B cell (primary cell): Measurements from ENCODE around the gene NRDE2. TPM values are rescaled to one million over a fixed set of nuclear protein-coding genes. Genes with fewer than 3 reads are reported as not detected.

Source experiments
- ATAC-seq: fragments of 200-7000 bp; cut with Tn5 transposase; one replicate; pipeline ENCODE4 v1.10.0; 2021; ENCODE audit warnings: low read depth, mild to moderate bottlenecking, moderate number of reproducible peaks, moderate library complexity
- CTCF ChIA-PET: fragments of 350-600 bp; sonication (Branson Sonifier 250); formaldehyde crosslinking; loops from one replicate; lab custom pipeline; 2021; ENCODE audit warnings: antibody characterized with exemption, inconsistent platforms; lab: Charles Lee
- POLR2A ChIA-PET: fragments of 350-600 bp; sonication (Branson Sonifier 250); formaldehyde crosslinking; loops from one replicate; lab custom pipeline; 2021; ENCODE audit warnings: antibody characterized with exemption; lab: Charles Lee
- DNase-seq: peaks from one replicate; pipeline ENCODE4 v3.0.0; 2013
- H2AFZ ChIP-seq: 2 replicates; pipeline ENCODE4 v1.6.1; 2012; ENCODE audit warnings: mild to moderate bottlenecking, low read depth, low read length; ENCODE audit not compliant: insufficient read depth, poor library complexity, severe bottlenecking
- H3K27ac ChIP-seq, 2 donors: 1 replicate in 1 of 2; 2 replicates in 1 of 2; pipeline ENCODE4 v1.5.1; 2012 to 2013; ENCODE audit warnings: low read length in 2 of 2, mild to moderate bottlenecking in 2 of 2, moderate library complexity in 1 of 2
- H3K27me3 ChIP-seq, 4 experiments: fragments of 200-600 bp in 1 of 4; sonication (generic) in 1 of 4; replicated peaks in 1 of 4; 1 replicate in 2 of 4; 2 replicates in 2 of 4; pipeline versions ENCODE4 v1.6.1 to v1.7.0; 2013 to 2016; ENCODE audit warnings: low read length in 3 of 4, mild to moderate bottlenecking in 2 of 4, mixed read lengths in 1 of 4, moderate library complexity in 1 of 4; ENCODE audit not compliant: insufficient read depth in 4 of 4, control insufficient read depth in 3 of 4; ENCODE audit errors: control extremely low read depth in 1 of 4
- H3K36me3 ChIP-seq, 2 experiments: replicated peaks in 1 of 2; 1 replicate in 1 of 2; 2 replicates in 1 of 2; pipeline versions ENCODE4 v1.6.1 to v1.7.1; 2013; ENCODE audit warnings: low read length in 1 of 2; ENCODE audit not compliant: insufficient read depth in 2 of 2, control insufficient read depth in 1 of 2; ENCODE audit errors: control extremely low read depth in 1 of 2, extremely low read depth in 1 of 2
- H3K4me1 ChIP-seq, 2 donors: fragments of 200-600 bp in 1 of 2; sonication (generic) in 1 of 2; 1 replicate in 1 of 2; 2 replicates in 1 of 2; pipeline versions ENCODE4 v1.5.1 to v1.6.1; 2013 to 2017; ENCODE audit warnings: low read length in 2 of 2; ENCODE audit not compliant: control insufficient read depth in 2 of 2, insufficient read depth in 2 of 2
- H3K4me2 ChIP-seq: replicated peaks from 2 replicates; pipeline ENCODE3; 2012; ENCODE audit warnings: mild to moderate bottlenecking, low read depth, low read length; ENCODE audit not compliant: poor library complexity, severe bottlenecking
- H3K4me3 ChIP-seq, 5 experiments: fragments of 200-600 bp in 1 of 5; sonication (generic) in 1 of 5; 1 replicate in 3 of 5; 2 replicates in 2 of 5; pipeline versions ENCODE4 v1.5.1 to v1.7.0; 2011 to 2016; ENCODE audit warnings: low read length in 4 of 5, mild to moderate bottlenecking in 4 of 5, low read depth in 2 of 5, control low read depth in 1 of 5, moderate library complexity in 1 of 5; ENCODE audit not compliant: insufficient read depth in 1 of 5; ENCODE audit errors: control extremely low read depth in 1 of 5, extremely low read depth in 1 of 5
- H3K79me2 ChIP-seq: fragments of 200-600 bp; sonication (generic); one replicate; pipeline ENCODE4 v1.6.0; 2016; ENCODE audit warnings: low read length; ENCODE audit not compliant: control insufficient read depth, insufficient read depth
- H3K9ac ChIP-seq: fragments of 200-600 bp; sonication (generic); 2 replicates; pipeline ENCODE4 v1.6.1; 2017; ENCODE audit warnings: mild to moderate bottlenecking, low read length, moderate library complexity
- H3K9me3 ChIP-seq, 3 donors: one replicate each; pipeline versions ENCODE4 v1.6.1 to v1.7.1; 2013; ENCODE audit warnings: low read length in 2 of 3; ENCODE audit not compliant: control insufficient read depth in 2 of 3, insufficient read depth in 1 of 3; ENCODE audit errors: control extremely low read depth in 1 of 3
- H4K20me1 ChIP-seq: 2 replicates; pipeline ENCODE4 v1.6.0; 2012; ENCODE audit warnings: mild to moderate bottlenecking, low read length; ENCODE audit not compliant: insufficient read depth, control insufficient read depth, poor library complexity, severe bottlenecking
- H3K27ac Mint-ChIP-seq: one replicate; pipeline ENCODE4 v1.8.0; 2021; ENCODE audit warnings: mixed read lengths
- H3K27me3 Mint-ChIP-seq: one replicate; pipeline ENCODE4 v1.8.0; 2021; ENCODE audit warnings: mixed read lengths
- H3K4me1 Mint-ChIP-seq: one replicate; pipeline ENCODE4 v1.8.0; 2021; ENCODE audit warnings: mixed read lengths
- H3K4me3 Mint-ChIP-seq: one replicate; pipeline ENCODE4 v1.8.0; 2021; ENCODE audit warnings: mixed read lengths
- H3K9me3 Mint-ChIP-seq: one replicate; pipeline ENCODE4 v1.8.0; 2022; ENCODE audit warnings: mixed read lengths; ENCODE audit not compliant: insufficient read depth
- EZH2 ChIP-seq: IDR thresholded peaks from 2 replicates; pipeline ENCODE4 v1.6.1; 2012; ENCODE audit warnings: borderline replicate concordance, low read depth, mild to moderate bottlenecking, moderate library complexity, low read length; ENCODE audit not compliant: insufficient read depth, poor library complexity, severe bottlenecking
- WGBS: methylation state at CpG from one replicate; pipeline ENCODE4 v1.1.5; 2013; ENCODE audit warnings: missing lambda C conversion rate; ENCODE audit not compliant: insufficient coverage; 5-methylcytosine and 5-hydroxymethylcytosine counted together
- intact Hi-C: fragments of 100-400 bp; cut with micrococcal nuclease; formaldehyde crosslinking; loops from one replicate; pipeline ENCODE4 v1.10.0; 2022
- polyA plus RNA-seq: library from polyadenylated mRNA; depleted of rRNA; stranded (reverse); fragments of >200 nt; gene quantifications from 2 replicates; pipeline ENCODE4 v1.2.3, GENCODE V29; 2012
- total RNA-seq, 2 donors: library from RNA; stranded (reverse); fragments of 120-200 nt in 1 of 2; gene quantifications; 1 replicate in 1 of 2; 2 replicates in 1 of 2; pipeline versions ENCODE4 v1.2.3 to v1.2.4, GENCODE V29; 2013 to 2022
- TF ChIP-seq, protein P1 (sequence below): fragments of 200-600 bp; IDR thresholded peaks from one replicate; pipeline ENCODE4 v1.8.0; 2022; ENCODE audit warnings: antibody characterized with exemption, mild to moderate bottlenecking

NRDE2 gene
- total and polyA plus RNA-seq, 2 donors (not counting 1 experiment from before 2014, with no cell fraction given) = 5.3 to 35.8 TPM

DNA sequence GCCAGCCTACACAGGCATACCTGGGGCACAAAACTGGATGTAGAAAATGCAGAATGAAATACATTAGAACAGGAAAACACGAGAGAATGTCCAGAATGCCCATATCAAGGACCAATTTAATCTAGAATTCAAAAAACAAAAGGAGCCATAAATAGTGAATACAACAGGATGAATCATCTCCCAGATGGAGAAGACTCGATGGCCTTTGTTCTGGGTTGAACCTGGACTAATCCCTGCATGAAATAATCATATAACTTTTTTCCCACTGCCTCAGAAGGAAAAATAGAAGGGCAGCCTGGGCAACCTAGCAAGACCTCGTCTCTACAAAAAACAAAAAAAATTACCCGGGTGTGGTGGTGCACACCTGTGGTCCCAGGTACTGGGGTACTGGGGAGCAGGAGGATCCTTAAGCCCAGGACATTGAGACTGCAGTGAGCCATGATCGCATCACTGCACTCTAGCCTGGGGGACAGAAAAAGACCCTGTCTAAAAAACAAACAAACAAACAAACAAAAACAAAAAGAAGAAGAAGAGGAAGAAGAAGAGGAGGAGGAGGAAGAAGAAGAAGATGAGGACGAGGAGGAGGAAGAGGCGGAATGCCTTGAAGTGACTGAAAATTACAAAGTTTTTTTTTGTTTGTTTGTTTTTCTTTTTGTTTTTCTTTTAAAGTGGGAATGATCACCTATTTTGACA, 30.3 kb upstream of the NRDE2 start:
- Histone ChIP-seq H3K27ac (no peak overlapping the region), H3K79me2 (no peaks in the 10 kb centered on the region), H3K4me2 (no peak overlapping the region), H3K9me3 (no peaks in the 10 kb centered on the region), H2AFZ (no peak overlapping the region), H4K20me1 (no peaks in the 10 kb centered on the region), H3K4me1 (no peaks in the 10 kb centered on the region), H3K9ac (no peak overlapping the region), H3K27me3 (peaks cover 0 to 3% (median 0%) of the 10 kb centered on the region in 4 experiments), H3K4me3 (no peak overlapping the region), H3K36me3 (no peaks in the 10 kb centered on the region)
- CTCF ChIA-PET = no interaction called here
- Mint-ChIP-seq H3K4me3 (no peak overlapping the region), H3K27me3 (peaks cover 32% of the 10 kb centered on the region), H3K4me1 (no peaks in the 10 kb centered on the region), H3K27ac (no peak overlapping the region), H3K9me3 (no peaks in the 10 kb centered on the region)
- TF ChIP-seq, protein P1, sequence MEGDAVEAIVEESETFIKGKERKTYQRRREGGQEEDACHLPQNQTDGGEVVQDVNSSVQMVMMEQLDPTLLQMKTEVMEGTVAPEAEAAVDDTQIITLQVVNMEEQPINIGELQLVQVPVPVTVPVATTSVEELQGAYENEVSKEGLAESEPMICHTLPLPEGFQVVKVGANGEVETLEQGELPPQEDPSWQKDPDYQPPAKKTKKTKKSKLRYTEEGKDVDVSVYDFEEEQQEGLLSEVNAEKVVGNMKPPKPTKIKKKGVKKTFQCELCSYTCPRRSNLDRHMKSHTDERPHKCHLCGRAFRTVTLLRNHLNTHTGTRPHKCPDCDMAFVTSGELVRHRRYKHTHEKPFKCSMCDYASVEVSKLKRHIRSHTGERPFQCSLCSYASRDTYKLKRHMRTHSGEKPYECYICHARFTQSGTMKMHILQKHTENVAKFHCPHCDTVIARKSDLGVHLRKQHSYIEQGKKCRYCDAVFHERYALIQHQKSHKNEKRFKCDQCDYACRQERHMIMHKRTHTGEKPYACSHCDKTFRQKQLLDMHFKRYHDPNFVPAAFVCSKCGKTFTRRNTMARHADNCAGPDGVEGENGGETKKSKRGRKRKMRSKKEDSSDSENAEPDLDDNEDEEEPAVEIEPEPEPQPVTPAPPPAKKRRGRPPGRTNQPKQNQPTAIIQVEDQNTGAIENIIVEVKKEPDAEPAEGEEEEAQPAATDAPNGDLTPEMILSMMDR = no peak
- TF ChIP-seq EZH2 = no peak
- DNase-seq (no peak), ATAC-seq (no peak)
- POLR2A ChIA-PET = no interaction called here
- intact Hi-C loops = no loop called here
- 92% methylated on average over 2 of the region's 7 CpGs for WGBS

DNA sequence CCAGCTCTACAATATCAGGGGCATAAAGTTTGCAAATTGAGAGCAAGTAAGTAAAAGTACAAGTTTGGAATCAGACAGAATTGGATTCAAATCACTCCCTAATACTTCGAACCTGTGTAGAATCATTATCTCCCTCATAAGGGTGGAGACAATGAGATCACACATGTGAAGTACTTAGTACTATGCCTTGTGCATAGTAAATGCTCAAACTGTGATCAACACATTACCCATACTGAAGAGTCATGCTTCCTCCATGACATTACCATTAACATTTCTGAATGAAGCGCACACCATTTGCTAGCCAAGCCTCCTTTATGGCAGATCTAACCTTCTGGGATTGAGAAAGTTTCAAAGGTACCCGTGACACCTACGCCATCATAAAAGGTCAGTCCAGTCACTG, 26.6 kb upstream of the NRDE2 start:
- TF ChIP-seq EZH2 = no peak
- TF ChIP-seq, protein P1 = no peak
- ChIA-PET CTCF (no interaction called here), POLR2A (no interaction called here)
- no peak overlapping the region for H3K4me3 ChIP-seq
- H3K4me3 Mint-ChIP-seq = no peak overlapping the region
- 100% methylated on average over 3 of the region's 4 CpGs for WGBS
- H3K9me3 ChIP-seq = no peaks in the 10 kb centered on the region
- no peaks in the 10 kb centered on the region for H3K4me1 ChIP-seq
- no peak overlapping the region for H3K9ac ChIP-seq
- peaks cover 0 to 8% (median 0%) of the 10 kb centered on the region in 4 experiments for H3K27me3 ChIP-seq
- peaks cover 38% of the 10 kb centered on the region for H3K27me3 Mint-ChIP-seq
- intact Hi-C loops = no loop called here
- H3K4me1 Mint-ChIP-seq = no peaks in the 10 kb centered on the region
- H3K4me2 ChIP-seq = no peak overlapping the region
- H3K36me3 ChIP-seq = no peaks in the 10 kb centered on the region
- no peaks in the 10 kb centered on the region for H3K9me3 Mint-ChIP-seq
- H3K27ac Mint-ChIP-seq = no peak overlapping the region
- ATAC-seq (no peak), DNase-seq (no peak)
- H3K79me2 ChIP-seq = no peaks in the 10 kb centered on the region
- H4K20me1 ChIP-seq = no peaks in the 10 kb centered on the region
- H2AFZ ChIP-seq = no peak overlapping the region
- H3K27ac ChIP-seq = no peak overlapping the region
